ENCODE results near the gene PTPN4. TPM values are rescaled to one million over a fixed set of nuclear protein-coding genes. Genes with fewer than 3 reads are reported as not detected.

Gene PTPN4
- total and polyA plus RNA-seq, 2 of the 13 experiments (the other 11 are each of a cell fraction or from before 2014, with no cell fraction given), result 20.3 to 34.6 TPM

GRCh38 chr2:120020554-120020953 is 260.8 kb downstream of the PTPN4 start:
- peaks cover 0 to 7% of the 10 kb centered on the region in 2 experiments; a peak in 1 of 5 replicates for H3K36me3 ChIP-seq (replicated peaks in 1 of 2; ENCODE audit: control insufficient read depth in 1 of 2, insufficient read depth in 2 of 2, low read length in 2 of 2)
- intact Hi-C loops (cut with micrococcal nuclease; ENCODE audit: unreplicated experiment) (no loop called here), in situ Hi-C loops (cut with HindIII; ENCODE audit: extremely low pct_ligation_motif_present, low pct_unique_long_range_greater_than_20kb) (no loop called here)
- H3K4me1 ChIP-seq (ENCODE audit: insufficient read depth, low read length), result peaks cover 35% of the 10 kb centered on the region
- ChIA-PET POLR2A (no interaction called here), CTCF (ENCODE audit: low intra/inter-chr PET ratio, low total read pairs) (no interaction called here)
- no peaks in the 10 kb centered on the region; the same call in 1 of the 2 replicates for H3K9me3 ChIP-seq (ENCODE audit: low read length)
- no peak overlapping the region for H3K9ac ChIP-seq (ENCODE audit: insufficient read depth, low read depth, low read length)
- ATAC-seq (no peak), FAIRE-seq (no peak), DNase-seq (ENCODE audit: low spot score) (no peak)
- H3K27me3 ChIP-seq (ENCODE audit: control insufficient read depth in 1 of 2, insufficient read depth in 2 of 2, low read length in 2 of 2), result no peaks in the 10 kb centered on the region
- BruUV-seq (replicated peaks), result no TSS peak
- H3K4me2 ChIP-seq (ENCODE audit: low read depth, low read length), result no peak overlapping the region
- no peak overlapping the region for H2AFZ ChIP-seq (ENCODE audit: low read length)
- no peak overlapping the region for H3K4me3 ChIP-seq (replicated peaks in 1 of 3; ENCODE audit: insufficient read depth in 1 of 3, low read depth in 2 of 3, low read length in 3 of 3)
- 95% methylated on average over 1 of the region's 1 CpG for WGBS (ENCODE audit: low lambda C conversion rate)
- H3K79me2 ChIP-seq (ENCODE audit: insufficient read depth, low read length), result peaks cover 93% of the 10 kb centered on the region
- peaks cover 21% of the 10 kb centered on the region; the same call in 1 of the 2 replicates for H4K20me1 ChIP-seq (ENCODE audit: insufficient read depth, low read length)
- no peak overlapping the region for H3K27ac ChIP-seq (ENCODE audit: extremely low read length, insufficient read depth, low read length)
- TF ChIP-seq NR2F1 (CRISPR knock-in tag; IDR thresholded peaks at IDR 0.05) (no peak), PITX1 (CRISPR knock-in tag; IDR thresholded peaks at IDR 0.05) (no peak), ZNF224 (CRISPR knock-in tag; IDR thresholded peaks at IDR 0.05) (no peak), ZNF318 (CRISPR knock-in tag; IDR thresholded peaks at IDR 0.05) (no peak), ZNF704 (CRISPR knock-in tag; IDR thresholded peaks at IDR 0.05; ENCODE audit: borderline replicate concordance) (no peak), CBFB (CRISPR knock-in tag; IDR thresholded peaks at IDR 0.05) (no peak), ZNF891 (CRISPR knock-in tag; IDR thresholded peaks at IDR 0.05) (no peak), ELF3 (CRISPR knock-in tag; IDR thresholded peaks at IDR 0.05) (no peak), PREB (CRISPR knock-in tag; IDR thresholded peaks at IDR 0.05) (no peak), NAIF1 (CRISPR knock-in tag; IDR thresholded peaks at IDR 0.05; ENCODE audit: borderline replicate concordance) (no peak), ZBTB2 (CRISPR knock-in tag; IDR thresholded peaks at IDR 0.05; ENCODE audit: low read depth) (no peak), ZNF12 (CRISPR knock-in tag; IDR thresholded peaks at IDR 0.05) (no peak), ZNF672 (CRISPR knock-in tag; IDR thresholded peaks at IDR 0.05) (no peak), HDAC2 (CRISPR knock-in tag; IDR thresholded peaks at IDR 0.05) (no peak)

Data from HepG2 (cell line).